ENCODE measurements around the gene ELK3.

ELK3 gene

GRCh38 chr12:96250119-96250685 lies 56.0 kb downstream of the ELK3 start:
- H3K36me3 ChIP-seq (ENCODE audit: control insufficient read depth in 1 of 2, insufficient read depth in 2 of 2, low read length in 2 of 2), result peaks cover 4 to 41% of the 10 kb centered on the region in 2 donors
- no peak overlapping the region for H3K27ac ChIP-seq (ENCODE audit: low read depth, low read length)
- no peaks in the 10 kb centered on the region for H3K9me3 ChIP-seq (ENCODE audit: control insufficient read depth in 1 of 2, low read length in 2 of 2)
- no peak overlapping the region for H3K9ac ChIP-seq (ENCODE audit: low read depth in 1 of 2, low read length in 2 of 2)
- H3K4me1 ChIP-seq (ENCODE audit: control insufficient read depth in 1 of 2, insufficient read depth in 2 of 2, low read length in 2 of 2), result peaks cover 6 to 15% of the 10 kb centered on the region in 2 donors
- no peaks in the 10 kb centered on the region for H3K27me3 ChIP-seq (ENCODE audit: control insufficient read depth in 1 of 2, insufficient read depth in 2 of 2, low read length in 2 of 2)
- H3K4me3 ChIP-seq (ENCODE audit: low read depth in 1 of 2, low read length in 2 of 2), result no peak overlapping the region

GRCh38 chr12:96255077-96255476 lies 60.9 kb downstream of the ELK3 start:
- Histone ChIP-seq H3K36me3 (ENCODE audit: control insufficient read depth in 1 of 2, insufficient read depth in 2 of 2, low read length in 2 of 2) (peaks cover 0 to 12% of the 10 kb centered on the region in 2 donors), H3K4me3 (ENCODE audit: low read depth in 1 of 2, low read length in 2 of 2) (peak overlapping the region in 1 of 2 donors; percentile 14), H3K27ac (ENCODE audit: low read depth, low read length) (peak overlapping the region; percentile 6), H3K9ac (ENCODE audit: low read depth in 1 of 2, low read length in 2 of 2) (peak overlapping the region in 1 of 2 donors; percentile 34), H3K4me1 (ENCODE audit: control insufficient read depth in 1 of 2, insufficient read depth in 2 of 2, low read length in 2 of 2) (peaks cover 14% of the 10 kb centered on the region in 2 donors), H3K27me3 (ENCODE audit: control insufficient read depth in 1 of 2, insufficient read depth in 2 of 2, low read length in 2 of 2) (no peaks in the 10 kb centered on the region), H3K9me3 (ENCODE audit: control insufficient read depth in 1 of 2, low read length in 2 of 2) (no peaks in the 10 kb centered on the region)

- peaks cover 14% of the 10 kb centered on the region in 2 donors for H3K4me1 ChIP-seq (ENCODE audit: control insufficient read depth in 1 of 2, insufficient read depth in 2 of 2, low read length in 2 of 2)
- H3K9me3 ChIP-seq (ENCODE audit: control insufficient read depth in 1 of 2, low read length in 2 of 2), result no peaks in the 10 kb centered on the region
- H3K9ac ChIP-seq (ENCODE audit: low read depth in 1 of 2, low read length in 2 of 2), result no peak overlapping the region
- peaks cover 0 to 15% of the 10 kb centered on the region in 2 donors for H3K36me3 ChIP-seq (ENCODE audit: control insufficient read depth in 1 of 2, insufficient read depth in 2 of 2, low read length in 2 of 2)
- no peak overlapping the region for H3K27ac ChIP-seq (ENCODE audit: low read depth, low read length)
- H3K27me3 ChIP-seq (ENCODE audit: control insufficient read depth in 1 of 2, insufficient read depth in 2 of 2, low read length in 2 of 2), result no peaks in the 10 kb centered on the region
- H3K4me3 ChIP-seq (ENCODE audit: low read depth in 1 of 2, low read length in 2 of 2), result no peak overlapping the region
Measured at GRCh38 chr12:96256672-96257361, 62.6 kb downstream of the ELK3 start.

GRCh38 chr12:96257550-96258103 lies 63.5 kb downstream of the ELK3 start:
- peaks cover 14% of the 10 kb centered on the region in 2 donors for H3K4me1 ChIP-seq (ENCODE audit: control insufficient read depth in 1 of 2, insufficient read depth in 2 of 2, low read length in 2 of 2)
- peaks cover 0 to 15% of the 10 kb centered on the region in 2 donors for H3K36me3 ChIP-seq (ENCODE audit: control insufficient read depth in 1 of 2, insufficient read depth in 2 of 2, low read length in 2 of 2)
- H3K9me3 ChIP-seq (ENCODE audit: control insufficient read depth in 1 of 2, low read length in 2 of 2), result no peaks in the 10 kb centered on the region
- H3K4me3 ChIP-seq (ENCODE audit: low read depth in 1 of 2, low read length in 2 of 2), result no peak overlapping the region
- no peak overlapping the region for H3K27ac ChIP-seq (ENCODE audit: low read depth, low read length)
- H3K27me3 ChIP-seq (ENCODE audit: control insufficient read depth in 1 of 2, insufficient read depth in 2 of 2, low read length in 2 of 2), result no peaks in the 10 kb centered on the region
- no peak overlapping the region for H3K9ac ChIP-seq (ENCODE audit: low read depth in 1 of 2, low read length in 2 of 2)

- Histone ChIP-seq H3K27ac (ENCODE audit: low read depth, low read length) (no peak overlapping the region), H3K36me3 (ENCODE audit: control insufficient read depth in 1 of 2, insufficient read depth in 2 of 2, low read length in 2 of 2) (peaks cover 0 to 15% of the 10 kb centered on the region in 2 donors), H3K9me3 (ENCODE audit: control insufficient read depth in 1 of 2, low read length in 2 of 2) (no peaks in the 10 kb centered on the region), H3K4me3 (ENCODE audit: low read depth in 1 of 2, low read length in 2 of 2) (no peak overlapping the region), H3K27me3 (ENCODE audit: control insufficient read depth in 1 of 2, insufficient read depth in 2 of 2, low read length in 2 of 2) (no peaks in the 10 kb centered on the region), H3K9ac (ENCODE audit: low read depth in 1 of 2, low read length in 2 of 2) (no peak overlapping the region), H3K4me1 (ENCODE audit: control insufficient read depth in 1 of 2, insufficient read depth in 2 of 2, low read length in 2 of 2) (peaks cover 14% of the 10 kb centered on the region in 2 donors)
Measured at GRCh38 chr12:96258104-96258961, 64.2 kb downstream of the ELK3 start.

- no peaks in the 10 kb centered on the region for H3K27me3 ChIP-seq (ENCODE audit: control insufficient read depth in 1 of 2, insufficient read depth in 2 of 2, low read length in 2 of 2)
- peaks cover 0 to 24% of the 10 kb centered on the region in 2 donors for H3K36me3 ChIP-seq (ENCODE audit: control insufficient read depth in 1 of 2, insufficient read depth in 2 of 2, low read length in 2 of 2)
- no peak overlapping the region for H3K4me3 ChIP-seq (ENCODE audit: low read depth in 1 of 2, low read length in 2 of 2)
- H3K9ac ChIP-seq (ENCODE audit: low read depth in 1 of 2, low read length in 2 of 2), result no peak overlapping the region
- peaks cover 5 to 8% of the 10 kb centered on the region in 2 donors for H3K4me1 ChIP-seq (ENCODE audit: control insufficient read depth in 1 of 2, insufficient read depth in 2 of 2, low read length in 2 of 2)
- H3K9me3 ChIP-seq (ENCODE audit: control insufficient read depth in 1 of 2, low read length in 2 of 2), result no peaks in the 10 kb centered on the region
- no peak overlapping the region for H3K27ac ChIP-seq (ENCODE audit: low read depth, low read length)
Measured at GRCh38 chr12:96260231-96260630, 66.1 kb downstream of the ELK3 start.

- Histone ChIP-seq H3K4me3 (ENCODE audit: low read depth in 1 of 2, low read length in 2 of 2) (no peak overlapping the region), H3K4me1 (ENCODE audit: control insufficient read depth in 1 of 2, insufficient read depth in 2 of 2, low read length in 2 of 2) (peaks cover 5 to 8% of the 10 kb centered on the region in 2 donors), H3K27me3 (ENCODE audit: control insufficient read depth in 1 of 2, insufficient read depth in 2 of 2, low read length in 2 of 2) (no peaks in the 10 kb centered on the region), H3K36me3 (ENCODE audit: control insufficient read depth in 1 of 2, insufficient read depth in 2 of 2, low read length in 2 of 2) (peaks cover 0 to 26% of the 10 kb centered on the region in 2 donors), H3K27ac (ENCODE audit: low read depth, low read length) (no peak overlapping the region), H3K9ac (ENCODE audit: low read depth in 1 of 2, low read length in 2 of 2) (no peak overlapping the region), H3K9me3 (ENCODE audit: control insufficient read depth in 1 of 2, low read length in 2 of 2) (no peaks in the 10 kb centered on the region)
Measured at GRCh38 chr12:96260644-96261043, 66.5 kb downstream of the ELK3 start.

GRCh38 chr12:96261557-96261956 lies 67.4 kb downstream of the ELK3 start:
- Histone ChIP-seq H3K36me3 (ENCODE audit: control insufficient read depth in 1 of 2, insufficient read depth in 2 of 2, low read length in 2 of 2) (peaks cover 0 to 29% of the 10 kb centered on the region in 2 donors), H3K27ac (ENCODE audit: low read depth, low read length) (no peak overlapping the region), H3K9me3 (ENCODE audit: control insufficient read depth in 1 of 2, low read length in 2 of 2) (no peaks in the 10 kb centered on the region), H3K27me3 (ENCODE audit: control insufficient read depth in 1 of 2, insufficient read depth in 2 of 2, low read length in 2 of 2) (no peaks in the 10 kb centered on the region), H3K4me3 (ENCODE audit: low read depth in 1 of 2, low read length in 2 of 2) (no peak overlapping the region), H3K9ac (ENCODE audit: low read depth in 1 of 2, low read length in 2 of 2) (no peak overlapping the region), H3K4me1 (ENCODE audit: control insufficient read depth in 1 of 2, insufficient read depth in 2 of 2, low read length in 2 of 2) (peaks cover 5 to 8% of the 10 kb centered on the region in 2 donors)

- H3K9ac ChIP-seq (ENCODE audit: low read depth in 1 of 2, low read length in 2 of 2), result no peak overlapping the region
- no peaks in the 10 kb centered on the region for H3K9me3 ChIP-seq (ENCODE audit: control insufficient read depth in 1 of 2, low read length in 2 of 2)
- no peak overlapping the region for H3K4me3 ChIP-seq (ENCODE audit: low read depth in 1 of 2, low read length in 2 of 2)
- H3K36me3 ChIP-seq (ENCODE audit: control insufficient read depth in 1 of 2, insufficient read depth in 2 of 2, low read length in 2 of 2), result peaks cover 0 to 37% of the 10 kb centered on the region in 2 donors
- H3K4me1 ChIP-seq (ENCODE audit: control insufficient read depth in 1 of 2, insufficient read depth in 2 of 2, low read length in 2 of 2), result peaks cover 0 to under 1% of the 10 kb centered on the region in 2 donors
- H3K27me3 ChIP-seq (ENCODE audit: control insufficient read depth in 1 of 2, insufficient read depth in 2 of 2, low read length in 2 of 2), result no peaks in the 10 kb centered on the region
- no peak overlapping the region for H3K27ac ChIP-seq (ENCODE audit: low read depth, low read length)
Measured at GRCh38 chr12:96263449-96263902, 69.3 kb downstream of the ELK3 start.

All from duodenal mucosa (tissue), 2 donors.